Hippocampal formation (tissue), 2 donors: ENCODE data around the gene UTP25.

Source experiments
- DNase-seq, 2 donors: peaks; one replicate each; lab custom pipeline; 2025; lab: John Stamatoyannopoulos, UW

Gene UTP25

GRCh38 chr1:209839875-209840546 lies 12.2 kb downstream of the UTP25 start:
- no peak for DNase-seq

- DNase-seq: no peak
Observed at GRCh38 chr1:209840611-209841010, 12.8 kb downstream of the UTP25 start.

- peak in 1 of 2 donors; percentile 41 for DNase-seq
Observed at GRCh38 chr1:209844695-209845407, 17.1 kb downstream of the UTP25 start.

- DNase-seq: no peak
Observed at GRCh38 chr1:209845408-209845725, 17.6 kb downstream of the UTP25 start.

GRCh38 chr1:209849388-209849787 lies 21.6 kb downstream of the UTP25 start:
- no peak for DNase-seq

GRCh38 chr1:209850342-209850979 lies 22.7 kb downstream of the UTP25 start:
- peak; percentile 55 to 77 for DNase-seq

GRCh38 chr1:209853676-209854075 lies 25.9 kb downstream of the UTP25 start:
- no peak for DNase-seq

- peak in 1 of 2 donors; percentile 62 for DNase-seq
Observed at GRCh38 chr1:209854196-209854595, 26.4 kb downstream of the UTP25 start.

- DNase-seq: no peak
Observed at GRCh38 chr1:209855006-209855405, 27.2 kb downstream of the UTP25 start.

GRCh38 chr1:209855623-209856022 lies 27.9 kb downstream of the UTP25 start:
- no peak for DNase-seq

- DNase-seq: no peak
Observed at GRCh38 chr1:209858561-209859103, 30.9 kb downstream of the UTP25 start.

GRCh38 chr1:209860293-209860881 lies 32.6 kb downstream of the UTP25 start:
- DNase-seq: peak; percentile 71 to 85

GRCh38 chr1:209861242-209861641 lies 33.5 kb downstream of the UTP25 start:
- no peak for DNase-seq

GRCh38 chr1:209862391-209863356 lies 34.9 kb downstream of the UTP25 start:
- DNase-seq: no peak

GRCh38 chr1:209863766-209864485 lies 36.2 kb downstream of the UTP25 start:
- no peak for DNase-seq

- DNase-seq: no peak
Observed at GRCh38 chr1:209866201-209866600, 38.4 kb downstream of the UTP25 start.

GRCh38 chr1:209869291-209870149 lies 41.7 kb downstream of the UTP25 start:
- DNase-seq: peak in 1 of 2 donors; percentile 61

- no peak for DNase-seq
Observed at GRCh38 chr1:209870151-209870831, 42.5 kb downstream of the UTP25 start.

GRCh38 chr1:209871006-209871405 lies 43.2 kb downstream of the UTP25 start:
- DNase-seq: no peak
